SK-N-SH treated with all-trans-retinoic acid at 6 μM for 48 hours (cell line): ENCODE data around the gene CDH11.

ENCODE experiments used
- ARNTL ChIP-seq: fragments of 450-650 bp; formaldehyde crosslinking; IDR thresholded peaks from 2 replicates; pipeline ENCODE4 v1.5.0; 2020; ENCODE audit warnings: low read depth, mild to moderate bottlenecking, moderate library complexity, borderline replicate concordance
- CSDC2 ChIP-seq: fragments of 250-450 bp; sonication (Bioruptor Pico); IDR thresholded peaks from 2 replicates; pipeline ENCODE4 v1.5.0; 2020; ENCODE audit warnings: mild to moderate bottlenecking, moderate library complexity
- ZFP3 ChIP-seq: fragments of 250-450 bp; sonication (Bioruptor Pico); IDR thresholded peaks from 2 replicates; pipeline ENCODE4 v1.5.0; 2020; ENCODE audit warnings: mild to moderate bottlenecking, moderate library complexity
- ZFP30 ChIP-seq: fragments of 450-650 bp; formaldehyde crosslinking; IDR thresholded peaks from 2 replicates; pipeline ENCODE4 v1.5.0; 2022; ENCODE audit warnings: mild to moderate bottlenecking, moderate library complexity
- TF ChIP-seq, protein P1 (sequence below): fragments of 250-450 bp; sonication (Bioruptor Pico); IDR thresholded peaks from 2 replicates; pipeline ENCODE4 v1.5.1; 2020; ENCODE audit warnings: low read depth, mild to moderate bottlenecking, moderate library complexity
- TF ChIP-seq, protein P2 (sequence below): fragments of 250-450 bp; sonication (Bioruptor Pico); IDR thresholded peaks from 2 replicates; pipeline ENCODE4 v1.8.0; 2020; ENCODE audit warnings: mild to moderate bottlenecking, moderate library complexity, borderline replicate concordance
- TF ChIP-seq, protein P3 (sequence below): fragments of 250-450 bp; sonication (Bioruptor Pico); IDR thresholded peaks from 2 replicates; pipeline ENCODE4 v1.5.1; 2021; ENCODE audit warnings: mild to moderate bottlenecking, moderate library complexity

GRCh38 chr16:64974381-64974780 lies 147.5 kb downstream of the CDH11 start:
- TF ChIP-seq, protein P1, sequence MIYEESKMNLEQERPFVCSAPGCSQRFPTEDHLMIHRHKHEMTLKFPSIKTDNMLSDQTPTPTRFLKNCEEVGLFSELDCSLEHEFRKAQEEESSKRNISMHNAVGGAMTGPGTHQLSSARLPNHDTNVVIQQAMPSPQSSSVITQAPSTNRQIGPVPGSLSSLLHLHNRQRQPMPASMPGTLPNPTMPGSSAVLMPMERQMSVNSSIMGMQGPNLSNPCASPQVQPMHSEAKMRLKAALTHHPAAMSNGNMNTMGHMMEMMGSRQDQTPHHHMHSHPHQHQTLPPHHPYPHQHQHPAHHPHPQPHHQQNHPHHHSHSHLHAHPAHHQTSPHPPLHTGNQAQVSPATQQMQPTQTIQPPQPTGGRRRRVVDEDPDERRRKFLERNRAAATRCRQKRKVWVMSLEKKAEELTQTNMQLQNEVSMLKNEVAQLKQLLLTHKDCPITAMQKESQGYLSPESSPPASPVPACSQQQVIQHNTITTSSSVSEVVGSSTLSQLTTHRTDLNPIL = no peak
- TF ChIP-seq, protein P2, sequence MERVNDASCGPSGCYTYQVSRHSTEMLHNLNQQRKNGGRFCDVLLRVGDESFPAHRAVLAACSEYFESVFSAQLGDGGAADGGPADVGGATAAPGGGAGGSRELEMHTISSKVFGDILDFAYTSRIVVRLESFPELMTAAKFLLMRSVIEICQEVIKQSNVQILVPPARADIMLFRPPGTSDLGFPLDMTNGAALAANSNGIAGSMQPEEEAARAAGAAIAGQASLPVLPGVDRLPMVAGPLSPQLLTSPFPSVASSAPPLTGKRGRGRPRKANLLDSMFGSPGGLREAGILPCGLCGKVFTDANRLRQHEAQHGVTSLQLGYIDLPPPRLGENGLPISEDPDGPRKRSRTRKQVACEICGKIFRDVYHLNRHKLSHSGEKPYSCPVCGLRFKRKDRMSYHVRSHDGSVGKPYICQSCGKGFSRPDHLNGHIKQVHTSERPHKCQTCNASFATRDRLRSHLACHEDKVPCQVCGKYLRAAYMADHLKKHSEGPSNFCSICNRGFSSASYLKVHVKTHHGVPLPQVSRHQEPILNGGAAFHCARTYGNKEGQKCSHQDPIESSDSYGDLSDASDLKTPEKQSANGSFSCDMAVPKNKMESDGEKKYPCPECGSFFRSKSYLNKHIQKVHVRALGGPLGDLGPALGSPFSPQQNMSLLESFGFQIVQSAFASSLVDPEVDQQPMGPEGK = no peak
- TF ChIP-seq ARNTL (no peak), ZFP30 (CRISPR knock-in tag) (no peak), CSDC2 (CRISPR knock-in tag) (no peak), ZFP3 (CRISPR knock-in tag) (no peak)
- TF ChIP-seq, protein P3, sequence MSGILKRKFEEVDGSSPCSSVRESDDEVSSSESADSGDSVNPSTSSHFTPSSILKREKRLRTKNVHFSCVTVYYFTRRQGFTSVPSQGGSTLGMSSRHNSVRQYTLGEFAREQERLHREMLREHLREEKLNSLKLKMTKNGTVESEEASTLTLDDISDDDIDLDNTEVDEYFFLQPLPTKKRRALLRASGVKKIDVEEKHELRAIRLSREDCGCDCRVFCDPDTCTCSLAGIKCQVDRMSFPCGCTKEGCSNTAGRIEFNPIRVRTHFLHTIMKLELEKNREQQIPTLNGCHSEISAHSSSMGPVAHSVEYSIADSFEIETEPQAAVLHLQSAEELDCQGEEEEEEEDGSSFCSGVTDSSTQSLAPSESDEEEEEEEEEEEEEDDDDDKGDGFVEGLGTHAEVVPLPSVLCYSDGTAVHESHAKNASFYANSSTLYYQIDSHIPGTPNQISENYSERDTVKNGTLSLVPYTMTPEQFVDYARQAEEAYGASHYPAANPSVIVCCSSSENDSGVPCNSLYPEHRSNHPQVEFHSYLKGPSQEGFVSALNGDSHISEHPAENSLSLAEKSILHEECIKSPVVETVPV (CRISPR knock-in tag) = no peak
